SK-N-SH treated with all-trans-retinoic acid at 6 μM for 48 hours (cell line): ENCODE data around the gene DCDC2.

Source experiments
- ATAC-seq: fragments of 200-7000 bp; cut with Tn5 transposase; 3 replicates; pipeline ENCODE4 v1.9.1; 2020; ENCODE audit warnings: mild to moderate bottlenecking, moderate library complexity
- ARNTL ChIP-seq: fragments of 450-650 bp; formaldehyde crosslinking; IDR thresholded peaks from 2 replicates; pipeline ENCODE4 v1.5.0; 2020; ENCODE audit warnings: low read depth, mild to moderate bottlenecking, moderate library complexity, borderline replicate concordance
- BACH2 ChIP-seq: fragments of 250-450 bp; sonication (Bioruptor Pico); IDR thresholded peaks from 2 replicates; pipeline ENCODE4 v1.9.0; 2021; ENCODE audit warnings: mild to moderate bottlenecking, borderline replicate concordance
- CREB5 ChIP-seq: fragments of 250-450 bp; sonication (Bioruptor Pico); IDR thresholded peaks from 2 replicates; pipeline ENCODE4 v1.5.1; 2020; ENCODE audit warnings: low read depth, mild to moderate bottlenecking, moderate library complexity
- CSDC2 ChIP-seq: fragments of 250-450 bp; sonication (Bioruptor Pico); IDR thresholded peaks from 2 replicates; pipeline ENCODE4 v1.5.0; 2020; ENCODE audit warnings: mild to moderate bottlenecking, moderate library complexity
- ESRRG ChIP-seq: fragments of 250-450 bp; sonication (Bioruptor Pico); IDR thresholded peaks from 2 replicates; pipeline ENCODE4 v1.6.1; 2021; ENCODE audit warnings: mild to moderate bottlenecking
- GLIS3 ChIP-seq: fragments of 250-450 bp; sonication (Bioruptor Pico); IDR thresholded peaks from 2 replicates; pipeline ENCODE4 v1.5.0; 2020; ENCODE audit warnings: mild to moderate bottlenecking, moderate library complexity
- ISL1 ChIP-seq: fragments of 250-450 bp; sonication (Bioruptor Pico); IDR thresholded peaks from 2 replicates; pipeline ENCODE4 v2.1.2; 2022; ENCODE audit warnings: mild to moderate bottlenecking, moderate library complexity
- OSR1 ChIP-seq: fragments of 250-450 bp; sonication (Bioruptor Pico); IDR thresholded peaks from 2 replicates; pipeline ENCODE4 v1.8.0; 2022; ENCODE audit warnings: moderate library complexity, mild to moderate bottlenecking, inconsistent platforms
- POU6F1 ChIP-seq: fragments of 250-450 bp; sonication (Bioruptor Pico); IDR thresholded peaks from 2 replicates; pipeline ENCODE4 v1.8.0; 2021; ENCODE audit warnings: low read depth, mild to moderate bottlenecking, moderate library complexity, borderline replicate concordance
- PPARA ChIP-seq: fragments of 250-450 bp; sonication (Bioruptor Pico); IDR thresholded peaks from 2 replicates; pipeline ENCODE4 v1.5.0; 2020; ENCODE audit warnings: mild to moderate bottlenecking, borderline replicate concordance
- RARB ChIP-seq: fragments of 250-450 bp; sonication (Bioruptor Pico); IDR thresholded peaks from 2 replicates; pipeline ENCODE4 v1.8.0; 2021; ENCODE audit warnings: mild to moderate bottlenecking, moderate library complexity
- SNAI2 ChIP-seq: fragments of 250-450 bp; sonication (Bioruptor Pico); IDR thresholded peaks from 2 replicates; pipeline ENCODE4 v1.5.0; 2020; ENCODE audit warnings: mild to moderate bottlenecking, moderate library complexity
- TCF4 ChIP-seq: fragments of 250-450 bp; sonication (Bioruptor Pico); IDR thresholded peaks from 2 replicates; pipeline ENCODE4 v1.8.0; 2021; ENCODE audit warnings: mild to moderate bottlenecking, moderate library complexity, borderline replicate concordance
- ZC3H10 ChIP-seq: fragments of 250-450 bp; sonication (Bioruptor Pico); IDR thresholded peaks from 2 replicates; pipeline ENCODE4 v1.5.1; 2021; ENCODE audit warnings: mild to moderate bottlenecking, moderate library complexity
- ZFP3 ChIP-seq: fragments of 250-450 bp; sonication (Bioruptor Pico); IDR thresholded peaks from 2 replicates; pipeline ENCODE4 v1.5.0; 2020; ENCODE audit warnings: mild to moderate bottlenecking, moderate library complexity
- ZFP30 ChIP-seq: fragments of 450-650 bp; formaldehyde crosslinking; IDR thresholded peaks from 2 replicates; pipeline ENCODE4 v1.5.0; 2022; ENCODE audit warnings: mild to moderate bottlenecking, moderate library complexity
- ZNF565 ChIP-seq: fragments of 450-650 bp; formaldehyde crosslinking; conservative IDR thresholded peaks from 2 replicates; pipeline ENCODE4 v1.5.0; 2020; ENCODE audit warnings: low read depth, mild to moderate bottlenecking, moderate library complexity
- ZNF70 ChIP-seq: fragments of 450-650 bp; formaldehyde crosslinking; IDR thresholded peaks from 2 replicates; pipeline ENCODE4 v1.5.0; 2020; ENCODE audit warnings: mild to moderate bottlenecking, moderate library complexity
- ZNF8 ChIP-seq: fragments of 450-650 bp; formaldehyde crosslinking; IDR thresholded peaks from 2 replicates; pipeline ENCODE4 v1.5.0; 2020; ENCODE audit warnings: mild to moderate bottlenecking, moderate library complexity
- TF ChIP-seq, protein P1 (sequence below): fragments of 250-450 bp; sonication (Bioruptor Pico); IDR thresholded peaks from 2 replicates; pipeline ENCODE4 v1.5.0; 2020; ENCODE audit warnings: mild to moderate bottlenecking, moderate library complexity

Gene DCDC2

GRCh38 chr6:24356310-24356973 lies 1.4 kb downstream of the DCDC2 start:
- no peak for ATAC-seq
- TF ChIP-seq ARNTL (CRISPR knock-in tag) (no peak), ESRRG (CRISPR knock-in tag) (no peak), ZNF70 (no peak), BACH2 (CRISPR knock-in tag) (no peak), ZNF565 (CRISPR knock-in tag) (no peak), ISL1 (CRISPR knock-in tag) (no peak), CREB5 (CRISPR knock-in tag) (no peak), PPARA (CRISPR knock-in tag) (no peak), SNAI2 (no peak), ZFP30 (CRISPR knock-in tag) (no peak), GLIS3 (CRISPR knock-in tag) (no peak), POU6F1 (CRISPR knock-in tag) (no peak), TCF4 (no peak), ZFP3 (CRISPR knock-in tag) (no peak)
- TF ChIP-seq, protein P1, sequence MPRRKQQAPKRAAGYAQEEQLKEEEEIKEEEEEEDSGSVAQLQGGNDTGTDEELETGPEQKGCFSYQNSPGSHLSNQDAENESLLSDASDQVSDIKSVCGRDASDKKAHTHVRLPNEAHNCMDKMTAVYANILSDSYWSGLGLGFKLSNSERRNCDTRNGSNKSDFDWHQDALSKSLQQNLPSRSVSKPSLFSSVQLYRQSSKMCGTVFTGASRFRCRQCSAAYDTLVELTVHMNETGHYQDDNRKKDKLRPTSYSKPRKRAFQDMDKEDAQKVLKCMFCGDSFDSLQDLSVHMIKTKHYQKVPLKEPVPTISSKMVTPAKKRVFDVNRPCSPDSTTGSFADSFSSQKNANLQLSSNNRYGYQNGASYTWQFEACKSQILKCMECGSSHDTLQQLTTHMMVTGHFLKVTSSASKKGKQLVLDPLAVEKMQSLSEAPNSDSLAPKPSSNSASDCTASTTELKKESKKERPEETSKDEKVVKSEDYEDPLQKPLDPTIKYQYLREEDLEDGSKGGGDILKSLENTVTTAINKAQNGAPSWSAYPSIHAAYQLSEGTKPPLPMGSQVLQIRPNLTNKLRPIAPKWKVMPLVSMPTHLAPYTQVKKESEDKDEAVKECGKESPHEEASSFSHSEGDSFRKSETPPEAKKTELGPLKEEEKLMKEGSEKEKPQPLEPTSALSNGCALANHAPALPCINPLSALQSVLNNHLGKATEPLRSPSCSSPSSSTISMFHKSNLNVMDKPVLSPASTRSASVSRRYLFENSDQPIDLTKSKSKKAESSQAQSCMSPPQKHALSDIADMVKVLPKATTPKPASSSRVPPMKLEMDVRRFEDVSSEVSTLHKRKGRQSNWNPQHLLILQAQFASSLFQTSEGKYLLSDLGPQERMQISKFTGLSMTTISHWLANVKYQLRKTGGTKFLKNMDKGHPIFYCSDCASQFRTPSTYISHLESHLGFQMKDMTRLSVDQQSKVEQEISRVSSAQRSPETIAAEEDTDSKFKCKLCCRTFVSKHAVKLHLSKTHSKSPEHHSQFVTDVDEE (CRISPR knock-in tag): no peak

GRCh38 chr6:24355393-24355792 lies 2.5 kb downstream of the DCDC2 start:
- TF ChIP-seq OSR1 (CRISPR knock-in tag) (no peak), POU6F1 (CRISPR knock-in tag) (no peak), ZNF565 (CRISPR knock-in tag) (no peak), ARNTL (CRISPR knock-in tag) (no peak)
- no peak for ATAC-seq

DNA sequence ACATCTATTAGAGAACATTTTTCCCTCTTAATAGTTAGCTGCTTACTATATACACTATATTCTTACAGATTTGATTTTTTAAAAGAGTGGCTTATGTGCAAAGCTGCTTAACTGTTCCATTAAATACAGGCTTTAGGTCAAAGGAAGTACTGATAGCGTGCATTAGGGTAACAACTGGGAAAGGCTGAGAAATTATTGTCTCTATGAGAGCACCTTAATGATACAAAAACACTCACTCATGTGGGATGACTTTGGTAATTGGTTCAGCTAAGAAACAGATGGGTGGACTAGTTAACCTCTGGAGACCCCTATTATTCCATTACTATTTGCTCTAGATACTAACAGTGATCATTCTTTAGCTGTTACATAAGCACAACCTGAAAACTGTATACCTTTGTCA lies 4.0 kb downstream of the DCDC2 start:
- TF ChIP-seq BACH2 (CRISPR knock-in tag) (no peak), PPARA (CRISPR knock-in tag) (no peak), SNAI2 (no peak), ESRRG (CRISPR knock-in tag) (no peak), ZC3H10 (CRISPR knock-in tag) (no peak), CSDC2 (CRISPR knock-in tag) (no peak), ZFP3 (CRISPR knock-in tag) (no peak), ZFP30 (CRISPR knock-in tag) (no peak), ARNTL (CRISPR knock-in tag) (no peak)
- no peak for ATAC-seq

- no peak for ATAC-seq
- no peak for TF ChIP-seq ARNTL (CRISPR knock-in tag)
- no peak for TF ChIP-seq CSDC2 (CRISPR knock-in tag)
- no peak for TF ChIP-seq ZC3H10 (CRISPR knock-in tag)
- no peak for TF ChIP-seq OSR1 (CRISPR knock-in tag)
These were observed 5.4 kb downstream of the DCDC2 start for GRCh38 chr6:24352434-24352833.

- no peak for TF ChIP-seq ZNF8 (CRISPR knock-in tag)
- no peak for TF ChIP-seq TCF4
- TF ChIP-seq OSR1 (CRISPR knock-in tag): no peak
- TF ChIP-seq RARB (CRISPR knock-in tag): no peak
- TF ChIP-seq ZNF565 (CRISPR knock-in tag): no peak
- ATAC-seq: no peak
These were observed 12.9 kb downstream of the DCDC2 start for GRCh38 chr6:24344976-24345375.
